Liver (tissue), 3 donors: Measurements from ENCODE around the gene ABHD17A.

ENCODE experiments used
- CTCF ChIP-seq: fragments of 150-350 bp; IDR thresholded peaks from 2 replicates; pipeline ENCODE4 v1.5.1; 2017; ENCODE audit warnings: improper control_type of control experiment, low read depth, low read length; ENCODE audit not compliant: missing input control
- EGR1 ChIP-seq, 2 donors: IDR thresholded peaks; 2 replicates each; pipeline ENCODE4 v1.6.1; 2016 to 2018; ENCODE audit warnings: antibody characterized with exemption in 2 of 2, low read depth in 2 of 2
- FOXA1 ChIP-seq: IDR thresholded peaks from 2 replicates; pipeline ENCODE4 v1.6.1; 2016; ENCODE audit warnings: antibody characterized with exemption
- FOXA2 ChIP-seq: IDR thresholded peaks from 2 replicates; pipeline ENCODE4 v1.6.1; 2016; ENCODE audit warnings: antibody characterized with exemption
- GABPA ChIP-seq, 2 donors: IDR thresholded peaks in 1 of 2; conservative IDR thresholded peaks in 1 of 2; 2 replicates each; pipeline ENCODE4 v1.6.1; 2016; ENCODE audit warnings: antibody characterized with exemption in 2 of 2, mild to moderate bottlenecking in 1 of 2, moderate library complexity in 1 of 2
- HNF4G ChIP-seq: IDR thresholded peaks from 2 replicates; pipeline ENCODE4 v1.6.1; 2016; ENCODE audit warnings: antibody characterized with exemption
- JUND ChIP-seq, 2 donors: IDR thresholded peaks; 2 replicates each; pipeline ENCODE4 v1.6.1; 2016; ENCODE audit warnings: antibody characterized with exemption in 2 of 2
- MAX ChIP-seq: IDR thresholded peaks from 2 replicates; pipeline ENCODE4 v1.6.1; 2016; ENCODE audit warnings: antibody characterized with exemption
- RAD21 ChIP-seq, 2 donors: IDR thresholded peaks; 2 replicates each; pipeline ENCODE4 v1.6.1; 2016; ENCODE audit warnings: antibody characterized with exemption in 2 of 2, mild to moderate bottlenecking in 2 of 2
- REST ChIP-seq: IDR thresholded peaks from 2 replicates; pipeline ENCODE4 v1.6.1; 2016; ENCODE audit warnings: antibody characterized with exemption, mild to moderate bottlenecking
- SP1 ChIP-seq: IDR thresholded peaks from 2 replicates; pipeline ENCODE4 v1.6.1; 2018; ENCODE audit warnings: antibody characterized with exemption, mild to moderate bottlenecking
- TAF1 ChIP-seq: conservative IDR thresholded peaks from 2 replicates; pipeline ENCODE4 v1.6.1; 2016; ENCODE audit warnings: antibody characterized with exemption, mild to moderate bottlenecking
- YY1 ChIP-seq: IDR thresholded peaks from 2 replicates; pipeline ENCODE4 v1.6.1; 2016; ENCODE audit warnings: antibody characterized with exemption, mild to moderate bottlenecking
- donor health status: healthy.
- donor health status: healthy.

GRCh38 chr19:1908364-1908678 is 23.0 kb upstream of the ABHD17A start:
- TF ChIP-seq RAD21 (IDR thresholded peaks at IDR 0.05) (no peak), CTCF (no peak), MAX (no peak), REST (no peak), JUND (IDR thresholded peaks at IDR 0.05) (no peak), GABPA (IDR thresholded peaks at IDR 0.05 in 1 of 2, conservative IDR thresholded peaks at IDR 0.05 in 1 of 2) (no peak), EGR1 (IDR thresholded peaks at IDR 0.05; ENCODE audit: low read depth in 2 of 2) (no peak), YY1 (no peak), FOXA1 (no peak), HNF4G (no peak), SP1 (no peak), TAF1 (no peak), FOXA2 (no peak)
